Fibroblast of lung (primary cell): ENCODE measurements around the gene SOCS1. TPM values are rescaled to one million over a fixed set of nuclear protein-coding genes. Genes with fewer than 3 reads are reported as not detected.

ENCODE experiments used
- DNase-seq, 2 donors: peaks; one replicate each; pipeline versions ENCODE4 v3.0.0 to v3.0.0-alpha.2; 2010; ENCODE audit warnings: low read depth in 2 of 2
- H2AFZ ChIP-seq: 2 replicates; pipeline ENCODE4 v1.5.1; 2012; ENCODE audit warnings: low read length, control low read depth, inconsistent platforms
- H3K27ac ChIP-seq: 2 replicates; pipeline ENCODE4 v1.5.1; 2011; ENCODE audit warnings: low read length, control low read depth; ENCODE audit not compliant: insufficient read depth
- H3K27me3 ChIP-seq: 2 replicates; pipeline ENCODE4 v1.5.1; 2011; ENCODE audit warnings: mild to moderate bottlenecking, low read length; ENCODE audit not compliant: control insufficient read depth, insufficient read depth
- H3K36me3 ChIP-seq: 2 replicates; pipeline ENCODE4 v1.5.1; 2011; ENCODE audit warnings: low read length; ENCODE audit not compliant: control insufficient read depth, insufficient read depth
- H3K4me1 ChIP-seq: 2 replicates; pipeline ENCODE4 v1.5.1; 2011; ENCODE audit warnings: low read length; ENCODE audit not compliant: control insufficient read depth, insufficient read depth; ENCODE audit errors: extremely low read depth
- H3K4me2 ChIP-seq: 2 replicates; pipeline ENCODE4 v1.5.1; 2011; ENCODE audit warnings: low read length, control low read depth; ENCODE audit not compliant: insufficient read depth; ENCODE audit errors: extremely low read depth
- H3K4me3 ChIP-seq, 4 experiments: fragments of 200-600 bp in 1 of 4; sonication (generic) in 1 of 4; replicated peaks in 1 of 4; 2 replicates each; pipeline ENCODE4 v1.5.1; 2011 to 2016; ENCODE audit warnings: low read length in 4 of 4, low read depth in 3 of 4, mild to moderate bottlenecking in 3 of 4, control low read depth in 2 of 4, inconsistent platforms in 1 of 4, mixed read lengths in 1 of 4; ENCODE audit not compliant: insufficient read depth in 1 of 4; ENCODE audit errors: control extremely low read depth in 1 of 4
- H3K79me2 ChIP-seq: 2 replicates; pipeline ENCODE4 v1.5.1; 2012; ENCODE audit warnings: mild to moderate bottlenecking, low read length, inconsistent platforms; ENCODE audit not compliant: control insufficient read depth, insufficient read depth
- H3K9ac ChIP-seq: 2 replicates; pipeline ENCODE4 v1.5.1; 2011; ENCODE audit warnings: mild to moderate bottlenecking, low read length, control low read depth; ENCODE audit not compliant: insufficient read depth
- H3K9me3 ChIP-seq: 2 replicates; pipeline ENCODE4 v1.5.1; 2012; ENCODE audit warnings: low read depth, low read length; ENCODE audit not compliant: control insufficient read depth, insufficient read depth
- H4K20me1 ChIP-seq: 2 replicates; pipeline ENCODE4 v1.5.1; 2011; ENCODE audit warnings: low read length; ENCODE audit not compliant: control insufficient read depth, insufficient read depth; ENCODE audit errors: extremely low read depth
- EZH2 ChIP-seq: IDR thresholded peaks from 2 replicates; pipeline ENCODE4 v1.5.1; 2012; ENCODE audit warnings: low read length, control low read depth, mild to moderate bottlenecking; ENCODE audit errors: missing control alignments
- polyA plus RNA-seq, 2 donors: library from polyadenylated mRNA; depleted of rRNA in 1 of 2; stranded (reverse) in 1 of 2; unstranded in 1 of 2; fragments of >200 nt; gene quantifications; 2 replicates each; pipeline ENCODE4 v1.2.1, GENCODE V29; 2011 to 2012; ENCODE audit warnings: missing spikeins in 1 of 2
- total RNA-seq: library from RNA; depleted of rRNA; stranded (reverse); fragments of >200 nt; gene quantifications from 2 replicates; pipeline ENCODE4 v1.2.1, GENCODE V29; 2014
- TF ChIP-seq, protein P1 (sequence below), 2 donors: IDR thresholded peaks in 1 of 2; conservative IDR thresholded peaks in 1 of 2; 1 replicate in 1 of 2; 2 replicates in 1 of 2; pipeline ENCODE4 v1.5.1; 2011 to 2012; ENCODE audit warnings: low read length in 2 of 2, control low read depth in 1 of 2, inconsistent platforms in 1 of 2, low read depth in 1 of 2, mild to moderate bottlenecking in 1 of 2

Gene SOCS1
- total and polyA plus RNA-seq, 2 donors (not counting 1 experiment from before 2014, with no cell fraction given), result 17.7 to 21.1 TPM

DNA sequence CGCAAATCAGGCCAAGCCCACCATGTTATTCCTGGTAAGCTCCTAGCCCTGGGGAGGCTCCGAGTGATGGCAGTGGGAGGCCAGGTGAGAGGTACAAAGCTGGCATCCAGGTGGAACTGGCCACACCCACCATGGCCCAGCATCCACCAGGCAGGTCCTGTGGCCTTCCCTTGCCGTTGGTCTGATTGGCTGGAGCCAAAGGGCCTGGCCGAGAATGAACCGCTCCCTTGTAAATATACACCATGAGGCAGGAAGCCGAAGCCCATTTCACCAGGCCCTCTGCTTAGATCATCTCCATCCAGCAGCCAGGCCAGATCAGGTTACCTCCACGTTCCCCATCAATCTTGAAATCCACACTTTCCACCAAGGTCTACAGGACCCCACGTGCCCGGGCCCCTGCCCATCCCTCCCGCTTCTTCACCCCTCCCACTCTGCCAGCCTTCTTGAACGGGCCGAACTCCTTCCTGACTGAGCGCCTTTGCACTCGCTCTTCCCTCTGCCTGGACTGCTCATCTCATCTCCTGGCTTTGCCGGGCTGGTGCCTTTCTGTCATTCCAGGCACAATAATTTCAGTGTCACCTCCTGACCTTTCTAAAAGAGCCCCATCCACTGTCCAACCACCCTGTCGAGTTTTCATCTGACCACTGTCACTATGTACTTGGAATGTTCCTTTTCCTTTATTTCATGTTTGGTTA, 5.8 kb downstream of the SOCS1 start:
- H2AFZ ChIP-seq, result no peak overlapping the region

DNA sequence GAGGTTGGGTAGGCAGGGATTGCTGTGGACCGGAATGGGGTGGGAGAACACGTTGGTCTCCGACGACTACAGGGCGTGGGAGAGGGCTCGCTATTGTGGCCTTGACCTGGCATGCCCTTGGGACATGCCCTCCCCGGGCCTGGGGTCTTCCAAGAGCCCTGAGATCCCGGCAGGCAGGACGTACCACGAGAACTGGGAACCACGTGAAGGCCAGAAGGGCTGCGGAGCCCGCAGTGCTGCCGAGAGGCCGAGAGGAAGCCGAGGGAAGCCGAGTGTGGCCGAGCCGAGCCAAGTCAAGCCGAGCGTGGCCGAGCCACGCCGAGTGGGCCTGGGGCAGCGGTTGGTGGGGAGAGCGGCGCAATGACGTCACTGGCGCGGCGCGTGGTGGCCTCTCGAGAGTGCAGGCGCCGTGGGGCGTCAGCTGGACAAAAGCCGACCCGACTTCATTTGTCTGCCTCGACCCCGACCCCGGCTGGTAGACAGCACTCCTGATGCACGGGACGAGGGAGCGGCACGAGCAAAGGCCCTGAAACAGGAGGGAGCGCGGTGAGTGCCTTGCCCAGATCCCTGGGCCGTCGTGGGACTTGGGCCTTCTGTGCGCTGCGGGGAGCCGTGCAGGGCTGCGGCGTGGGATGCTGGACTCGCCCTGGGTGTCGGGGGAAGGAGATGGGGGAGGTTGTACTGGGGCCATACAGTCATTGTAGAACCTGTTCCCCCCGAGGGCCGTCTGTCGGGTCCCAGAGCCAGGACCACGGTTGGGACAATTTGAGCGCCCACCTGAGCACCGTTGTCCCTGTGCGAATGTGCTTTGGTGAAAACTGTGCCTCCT, 6.6 kb downstream of the SOCS1 start:
- H2AFZ ChIP-seq, result no peak overlapping the region
- H3K9me3 ChIP-seq, result no peaks in the 10 kb centered on the region
- H3K27ac ChIP-seq, result no peak overlapping the region
- TF ChIP-seq, protein P1, sequence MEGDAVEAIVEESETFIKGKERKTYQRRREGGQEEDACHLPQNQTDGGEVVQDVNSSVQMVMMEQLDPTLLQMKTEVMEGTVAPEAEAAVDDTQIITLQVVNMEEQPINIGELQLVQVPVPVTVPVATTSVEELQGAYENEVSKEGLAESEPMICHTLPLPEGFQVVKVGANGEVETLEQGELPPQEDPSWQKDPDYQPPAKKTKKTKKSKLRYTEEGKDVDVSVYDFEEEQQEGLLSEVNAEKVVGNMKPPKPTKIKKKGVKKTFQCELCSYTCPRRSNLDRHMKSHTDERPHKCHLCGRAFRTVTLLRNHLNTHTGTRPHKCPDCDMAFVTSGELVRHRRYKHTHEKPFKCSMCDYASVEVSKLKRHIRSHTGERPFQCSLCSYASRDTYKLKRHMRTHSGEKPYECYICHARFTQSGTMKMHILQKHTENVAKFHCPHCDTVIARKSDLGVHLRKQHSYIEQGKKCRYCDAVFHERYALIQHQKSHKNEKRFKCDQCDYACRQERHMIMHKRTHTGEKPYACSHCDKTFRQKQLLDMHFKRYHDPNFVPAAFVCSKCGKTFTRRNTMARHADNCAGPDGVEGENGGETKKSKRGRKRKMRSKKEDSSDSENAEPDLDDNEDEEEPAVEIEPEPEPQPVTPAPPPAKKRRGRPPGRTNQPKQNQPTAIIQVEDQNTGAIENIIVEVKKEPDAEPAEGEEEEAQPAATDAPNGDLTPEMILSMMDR (conservative IDR thresholded peaks at IDR 0.05 in 1 of 2, IDR thresholded peaks at IDR 0.05 in 1 of 2; ENCODE audit: low read depth in 1 of 2, low read length in 2 of 2), result no peak
- no peak for TF ChIP-seq EZH2
- H3K9ac ChIP-seq, result no peak overlapping the region
- H3K36me3 ChIP-seq, result peaks cover 14% of the 10 kb centered on the region
- peaks cover 10% of the 10 kb centered on the region for H3K4me1 ChIP-seq
- H3K4me3 ChIP-seq, result no peak overlapping the region
- no peaks in the 10 kb centered on the region for H3K27me3 ChIP-seq
- DNase-seq, result no peak
- no peaks in the 10 kb centered on the region for H4K20me1 ChIP-seq
- peaks cover 21% of the 10 kb centered on the region for H3K79me2 ChIP-seq
- no peak overlapping the region for H3K4me2 ChIP-seq

More for the DNA sequence above, 5.8 kb downstream of the SOCS1 start:
- Histone ChIP-seq H3K9me3 (no peaks in the 10 kb centered on the region), H3K9ac (no peak overlapping the region), H4K20me1 (no peaks in the 10 kb centered on the region), H3K27ac (peak overlapping the region; percentile 8), H3K4me1 (peaks cover 10% of the 10 kb centered on the region), H3K4me2 (no peak overlapping the region), H3K27me3 (no peaks in the 10 kb centered on the region), H3K79me2 (peaks cover 29% of the 10 kb centered on the region), H3K36me3 (peaks cover 20% of the 10 kb centered on the region), H3K4me3 (no peak overlapping the region)
- DNase-seq, result peak in 1 of 2 donors; percentile 76
- no peak for TF ChIP-seq EZH2
- TF ChIP-seq, protein P1 (conservative IDR thresholded peaks at IDR 0.05 in 1 of 2, IDR thresholded peaks at IDR 0.05 in 1 of 2; ENCODE audit: low read depth in 1 of 2, low read length in 2 of 2), result no peak

GRCh38 chr16:11248133-11248532, 7.9 kb downstream of the SOCS1 start:
- no peak overlapping the region for H3K9ac ChIP-seq
- H3K4me2 ChIP-seq, result no peak overlapping the region
- no peaks in the 10 kb centered on the region for H4K20me1 ChIP-seq
- TF ChIP-seq, protein P1 (conservative IDR thresholded peaks at IDR 0.05 in 1 of 2, IDR thresholded peaks at IDR 0.05 in 1 of 2; ENCODE audit: low read depth in 1 of 2, low read length in 2 of 2), result no peak
- no peak for TF ChIP-seq EZH2
- H3K36me3 ChIP-seq, result peaks cover 8% of the 10 kb centered on the region
- peaks cover 2% of the 10 kb centered on the region for H3K27me3 ChIP-seq
- peaks cover 8% of the 10 kb centered on the region for H3K79me2 ChIP-seq
- H3K27ac ChIP-seq, result no peak overlapping the region
- DNase-seq, result no peak
- H3K4me1 ChIP-seq, result peaks cover 4% of the 10 kb centered on the region
- no peak overlapping the region for H2AFZ ChIP-seq
- no peak overlapping the region for H3K4me3 ChIP-seq
- H3K9me3 ChIP-seq, result no peaks in the 10 kb centered on the region
